Nephron progenitor cell (in vitro differentiated cells): ENCODE results near the gene GALNT18.
A peak's percentile ranks its signal among the peaks of the same experiment; 100 is the strongest.

ENCODE experiments used
- DNase-seq: peaks from one replicate; pipeline ENCODE4 v3.0.0; 2021
- H3K27ac Mint-ChIP-seq: 2 replicates; pipeline ENCODE4 v1.8.0; 2021; ENCODE audit warnings: mild to moderate bottlenecking, moderate library complexity, mixed read lengths
- H3K27me3 Mint-ChIP-seq: 2 replicates; pipeline ENCODE4 v1.8.0; 2021; ENCODE audit warnings: mild to moderate bottlenecking, low read depth, mixed read lengths; ENCODE audit not compliant: poor library complexity
- H3K36me3 Mint-ChIP-seq: 2 replicates; pipeline ENCODE4 v1.8.0; 2021; ENCODE audit warnings: low read depth, mixed read lengths
- H3K4me1 Mint-ChIP-seq: 2 replicates; pipeline ENCODE4 v1.8.0; 2021; ENCODE audit warnings: mixed read lengths
- H3K4me3 Mint-ChIP-seq: 2 replicates; pipeline ENCODE4 v1.8.0; 2021; ENCODE audit warnings: mild to moderate bottlenecking, moderate library complexity, mixed read lengths
- H3K9me3 Mint-ChIP-seq: 2 replicates; pipeline ENCODE4 v1.8.0; 2021; ENCODE audit warnings: mild to moderate bottlenecking, moderate library complexity, mixed read lengths
- TF ChIP-seq, protein P1 (sequence below): fragments of 200-600 bp; sonication (generic); IDR thresholded peaks from 2 replicates; pipeline ENCODE4 v1.5.0; 2021; ENCODE audit warnings: antibody characterized with exemption

The GALNT18 gene

GRCh38 chr11:11244470-11245080, 377.2 kb downstream of the GALNT18 start:
- Mint-ChIP-seq H3K27ac (no peak overlapping the region), H3K36me3 (peaks cover 8% of the 10 kb centered on the region), H3K4me3 (no peak overlapping the region), H3K4me1 (peaks cover 19% of the 10 kb centered on the region), H3K9me3 (peaks cover 23% of the 10 kb centered on the region), H3K27me3 (peaks cover 19% of the 10 kb centered on the region)
- DNase-seq: no peak
- TF ChIP-seq, protein P1, sequence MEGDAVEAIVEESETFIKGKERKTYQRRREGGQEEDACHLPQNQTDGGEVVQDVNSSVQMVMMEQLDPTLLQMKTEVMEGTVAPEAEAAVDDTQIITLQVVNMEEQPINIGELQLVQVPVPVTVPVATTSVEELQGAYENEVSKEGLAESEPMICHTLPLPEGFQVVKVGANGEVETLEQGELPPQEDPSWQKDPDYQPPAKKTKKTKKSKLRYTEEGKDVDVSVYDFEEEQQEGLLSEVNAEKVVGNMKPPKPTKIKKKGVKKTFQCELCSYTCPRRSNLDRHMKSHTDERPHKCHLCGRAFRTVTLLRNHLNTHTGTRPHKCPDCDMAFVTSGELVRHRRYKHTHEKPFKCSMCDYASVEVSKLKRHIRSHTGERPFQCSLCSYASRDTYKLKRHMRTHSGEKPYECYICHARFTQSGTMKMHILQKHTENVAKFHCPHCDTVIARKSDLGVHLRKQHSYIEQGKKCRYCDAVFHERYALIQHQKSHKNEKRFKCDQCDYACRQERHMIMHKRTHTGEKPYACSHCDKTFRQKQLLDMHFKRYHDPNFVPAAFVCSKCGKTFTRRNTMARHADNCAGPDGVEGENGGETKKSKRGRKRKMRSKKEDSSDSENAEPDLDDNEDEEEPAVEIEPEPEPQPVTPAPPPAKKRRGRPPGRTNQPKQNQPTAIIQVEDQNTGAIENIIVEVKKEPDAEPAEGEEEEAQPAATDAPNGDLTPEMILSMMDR: no peak

DNA sequence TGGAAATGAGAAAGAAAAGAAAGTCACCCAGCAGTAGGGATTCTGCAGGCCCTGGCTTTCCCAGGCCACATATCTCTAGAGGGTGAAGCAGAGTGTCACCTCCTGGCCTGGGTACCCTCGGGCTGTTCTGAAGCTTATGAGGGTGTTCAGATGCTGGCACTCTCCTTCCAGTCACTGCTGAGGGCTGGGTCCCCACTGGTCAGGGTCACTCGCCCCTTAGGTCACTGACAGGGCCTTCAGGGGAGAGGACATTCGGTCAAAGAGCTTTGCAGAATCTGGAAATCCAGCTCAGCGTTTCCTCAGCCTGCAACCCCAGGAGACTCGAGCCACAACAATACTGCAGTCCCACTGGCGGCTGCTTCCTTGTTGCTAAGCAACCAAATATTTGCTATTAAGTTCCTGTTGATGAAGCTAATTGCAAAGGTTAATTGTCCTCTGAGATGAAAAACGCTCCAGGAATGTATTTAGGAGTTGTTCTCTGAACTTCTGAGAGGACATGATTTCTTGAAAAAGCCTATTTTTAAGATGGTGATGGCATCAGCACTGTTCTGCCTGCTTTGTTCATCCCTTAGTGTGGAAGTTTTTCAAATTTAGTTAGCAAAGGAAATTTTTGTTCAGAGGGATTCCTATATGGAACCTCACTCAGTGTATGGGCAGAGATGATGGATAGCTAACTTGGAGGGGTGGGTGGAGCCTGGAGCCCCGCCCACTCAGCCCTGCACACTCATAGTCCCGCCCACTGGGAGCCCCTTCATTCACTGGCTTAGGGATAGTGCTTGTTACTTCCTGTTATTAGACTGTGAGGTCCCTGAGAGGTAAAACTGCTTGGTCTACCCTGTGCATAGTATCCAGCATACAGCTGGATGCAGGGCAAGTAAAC, 378.0 kb downstream of the GALNT18 start:
- TF ChIP-seq, protein P1: no peak
- H3K9me3 Mint-ChIP-seq: peaks cover 23% of the 10 kb centered on the region
- DNase-seq: peak; percentile 68
- H3K4me1 Mint-ChIP-seq: peaks cover 19% of the 10 kb centered on the region
- H3K4me3 Mint-ChIP-seq: no peak overlapping the region
- peaks cover 8% of the 10 kb centered on the region for H3K36me3 Mint-ChIP-seq
- H3K27ac Mint-ChIP-seq: peak overlapping the region; percentile 84
- peaks cover 19% of the 10 kb centered on the region for H3K27me3 Mint-ChIP-seq

- Mint-ChIP-seq H3K4me3 (no peak overlapping the region), H3K9me3 (peaks cover 22% of the 10 kb centered on the region), H3K4me1 (peaks cover 19% of the 10 kb centered on the region), H3K27me3 (peaks cover 19% of the 10 kb centered on the region), H3K36me3 (peaks cover 8% of the 10 kb centered on the region), H3K27ac (peak overlapping the region; percentile 84)
- no peak for DNase-seq
- TF ChIP-seq, protein P1: no peak
Measured at GRCh38 chr11:11243209-11243589, 378.6 kb downstream of the GALNT18 start.

DNA sequence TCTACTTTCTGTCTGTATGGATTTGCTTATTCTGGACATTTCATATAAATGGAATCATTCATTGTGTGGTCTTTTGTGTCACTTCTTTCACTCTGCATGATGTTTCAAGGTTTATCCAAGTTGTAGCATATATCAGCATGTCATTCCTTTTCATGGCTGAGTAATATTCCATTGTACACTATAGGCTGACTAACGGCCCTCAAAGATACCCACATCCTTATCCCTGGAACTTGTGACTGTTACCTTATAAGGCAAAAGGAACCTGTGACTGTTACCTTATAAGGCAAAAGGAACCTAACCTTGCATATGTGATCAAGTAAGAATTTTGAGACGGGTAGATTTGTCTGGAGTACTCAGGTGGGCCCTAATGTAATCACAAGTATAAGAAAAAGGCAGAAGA, 380.5 kb downstream of the GALNT18 start:
- peaks cover 30% of the 10 kb centered on the region for H3K4me1 Mint-ChIP-seq
- no peak overlapping the region for H3K4me3 Mint-ChIP-seq
- no peak overlapping the region for H3K27ac Mint-ChIP-seq
- H3K9me3 Mint-ChIP-seq: peaks cover 5% of the 10 kb centered on the region
- peaks cover 7% of the 10 kb centered on the region for H3K27me3 Mint-ChIP-seq
- TF ChIP-seq, protein P1: no peak
- no peaks in the 10 kb centered on the region for H3K36me3 Mint-ChIP-seq
- DNase-seq: no peak

DNA sequence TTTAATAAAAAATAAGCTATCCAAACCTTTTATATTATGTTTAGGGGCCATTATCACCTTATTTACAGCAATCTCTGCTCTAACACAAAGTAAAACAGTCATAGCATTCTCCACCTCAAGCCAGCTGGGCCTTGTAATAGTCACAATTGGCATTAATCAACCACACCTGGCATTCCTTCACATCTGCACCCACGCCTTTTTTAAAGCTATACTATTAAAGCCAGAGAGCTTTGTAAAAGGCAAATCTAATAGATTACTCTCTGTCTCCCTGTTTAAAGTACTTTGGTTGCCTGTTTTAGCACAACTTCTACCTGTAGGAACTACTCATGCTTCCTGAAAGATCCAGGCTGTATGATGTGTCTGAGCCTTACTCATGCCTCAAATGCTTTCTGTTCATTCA, 381.8 kb downstream of the GALNT18 start:
- Mint-ChIP-seq H3K27ac (no peak overlapping the region), H3K36me3 (no peaks in the 10 kb centered on the region), H3K9me3 (no peaks in the 10 kb centered on the region), H3K27me3 (peaks cover 7% of the 10 kb centered on the region), H3K4me3 (no peak overlapping the region), H3K4me1 (peaks cover 35% of the 10 kb centered on the region)
- TF ChIP-seq, protein P1: no peak
- no peak for DNase-seq
